SU-DHL-6 (cell line): ENCODE results near the gene RAB17.

Experiments used
- CTCF ChIP-seq: fragments of 200-600 bp; sonication (generic); IDR thresholded peaks from one replicate; pipeline ENCODE4 v1.5.1; 2017; ENCODE audit warnings: antibody characterized with exemption, mild to moderate bottlenecking, low read length, moderate library complexity; ENCODE audit not compliant: insufficient read depth, poor library complexity, severe bottlenecking
- EZH2phosphoT487 ChIP-seq: fragments of 200-600 bp; sonication (generic), shearing (Covaris generic); conservative IDR thresholded peaks from 2 replicates; pipeline ENCODE4 v1.6.1; 2018; ENCODE audit warnings: mild to moderate bottlenecking, antibody characterized with exemption, low read length, moderate library complexity, mixed read lengths

GRCh38 chr2:237569041-237569440, 21.5 kb downstream of the RAB17 start:
- TF ChIP-seq CTCF (no peak), EZH2phosphoT487 (no peak)
